Raji (cell line): Measurements from ENCODE around the gene NEBL.

Experiments used
- POLR2A ChIP-seq: IDR thresholded peaks from 2 replicates; pipeline ENCODE4 v1.6.1; 2011; ENCODE audit warnings: low read depth, low read length, control low read depth; ENCODE audit not compliant: insufficient read depth

NEBL gene, protein sequence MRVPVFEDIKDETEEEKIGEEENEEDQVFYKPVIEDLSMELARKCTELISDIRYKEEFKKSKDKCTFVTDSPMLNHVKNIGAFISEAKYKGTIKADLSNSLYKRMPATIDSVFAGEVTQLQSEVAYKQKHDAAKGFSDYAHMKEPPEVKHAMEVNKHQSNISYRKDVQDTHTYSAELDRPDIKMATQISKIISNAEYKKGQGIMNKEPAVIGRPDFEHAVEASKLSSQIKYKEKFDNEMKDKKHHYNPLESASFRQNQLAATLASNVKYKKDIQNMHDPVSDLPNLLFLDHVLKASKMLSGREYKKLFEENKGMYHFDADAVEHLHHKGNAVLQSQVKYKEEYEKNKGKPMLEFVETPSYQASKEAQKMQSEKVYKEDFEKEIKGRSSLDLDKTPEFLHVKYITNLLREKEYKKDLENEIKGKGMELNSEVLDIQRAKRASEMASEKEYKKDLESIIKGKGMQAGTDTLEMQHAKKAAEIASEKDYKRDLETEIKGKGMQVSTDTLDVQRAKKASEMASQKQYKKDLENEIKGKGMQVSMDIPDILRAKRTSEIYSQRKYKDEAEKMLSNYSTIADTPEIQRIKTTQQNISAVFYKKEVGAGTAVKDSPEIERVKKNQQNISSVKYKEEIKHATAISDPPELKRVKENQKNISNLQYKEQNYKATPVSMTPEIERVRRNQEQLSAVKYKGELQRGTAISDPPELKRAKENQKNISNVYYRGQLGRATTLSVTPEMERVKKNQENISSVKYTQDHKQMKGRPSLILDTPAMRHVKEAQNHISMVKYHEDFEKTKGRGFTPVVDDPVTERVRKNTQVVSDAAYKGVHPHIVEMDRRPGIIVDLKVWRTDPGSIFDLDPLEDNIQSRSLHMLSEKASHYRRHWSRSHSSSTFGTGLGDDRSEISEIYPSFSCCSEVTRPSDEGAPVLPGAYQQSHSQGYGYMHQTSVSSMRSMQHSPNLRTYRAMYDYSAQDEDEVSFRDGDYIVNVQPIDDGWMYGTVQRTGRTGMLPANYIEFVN

DNA sequence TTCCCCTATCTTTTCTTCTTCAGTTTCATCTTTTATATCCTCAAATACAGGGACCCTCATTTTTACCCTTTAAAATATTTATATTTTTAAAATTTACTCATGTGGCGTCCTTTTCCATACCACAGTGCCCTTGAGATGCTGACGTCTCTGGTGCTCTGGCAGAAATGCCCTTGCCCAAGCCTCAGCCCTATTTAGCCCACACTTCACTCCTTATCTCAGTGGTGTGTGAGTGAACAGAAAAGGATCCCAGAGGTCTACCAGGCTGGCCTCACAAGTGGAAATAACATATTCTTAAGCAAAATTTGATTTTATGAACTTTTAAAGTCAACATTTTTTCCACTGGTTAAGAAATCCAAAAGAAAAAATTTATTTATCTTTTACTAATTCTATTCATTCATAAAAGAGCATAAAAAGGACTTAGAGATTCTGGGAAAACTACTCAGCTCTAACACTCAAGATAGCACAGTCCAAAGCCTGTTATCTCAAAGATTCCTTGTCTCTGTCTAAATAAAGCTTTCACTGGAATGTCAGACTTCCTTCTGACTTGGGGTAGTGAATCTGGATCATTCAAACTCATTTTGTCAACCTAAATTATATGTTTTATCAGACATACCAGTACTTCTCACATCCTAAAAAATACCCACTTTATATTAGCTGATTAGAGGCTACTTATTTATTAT lies at the start of gene NEBL:
NEBL (minus strand) TSS at position 166 of the 680 bp plus-strand sequence; CDS start at position 60, 106 bp downstream.
- no peak for TF ChIP-seq POLR2A

DNA sequence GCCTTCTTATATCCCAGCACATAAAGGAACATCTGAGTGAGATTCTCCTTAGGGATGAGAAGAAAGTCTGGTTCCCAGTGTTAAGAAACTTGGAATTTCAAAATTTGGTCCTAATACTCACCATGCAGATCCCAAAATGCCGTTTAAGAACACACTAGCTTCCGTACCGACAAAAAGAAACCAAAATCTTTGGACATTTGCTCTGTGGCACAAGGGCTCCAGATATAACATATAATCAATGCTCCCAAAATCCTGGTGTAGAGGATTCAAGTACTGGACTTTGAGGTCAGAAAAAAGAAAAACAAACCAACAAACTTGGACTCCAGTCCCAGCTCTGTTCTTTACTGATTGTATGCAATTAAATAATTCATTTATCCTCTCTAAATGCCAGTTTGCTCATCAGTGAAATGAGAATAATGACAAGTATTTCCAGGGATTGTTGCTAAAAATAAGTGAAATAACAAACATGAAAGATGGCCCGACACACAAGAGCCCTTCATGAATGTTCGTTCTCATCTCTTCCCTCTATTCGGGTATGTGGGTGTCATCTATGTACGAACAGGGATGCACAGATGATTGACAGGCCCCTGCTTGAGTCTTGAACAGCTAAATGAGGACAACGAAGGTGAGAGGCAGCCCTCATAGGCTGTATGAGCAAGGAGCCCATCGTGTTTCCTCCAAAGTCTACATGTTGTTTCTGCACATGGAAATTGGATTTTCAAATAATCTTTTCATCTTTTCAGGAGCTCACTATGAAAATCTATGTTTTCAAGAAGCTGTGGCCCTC lies 48.6 kb upstream of the NEBL start:
- no peak for TF ChIP-seq POLR2A

- no peak for TF ChIP-seq POLR2A
Observed at GRCh38 chr10:20944789-20945502, 47.8 kb upstream of the NEBL start.

DNA sequence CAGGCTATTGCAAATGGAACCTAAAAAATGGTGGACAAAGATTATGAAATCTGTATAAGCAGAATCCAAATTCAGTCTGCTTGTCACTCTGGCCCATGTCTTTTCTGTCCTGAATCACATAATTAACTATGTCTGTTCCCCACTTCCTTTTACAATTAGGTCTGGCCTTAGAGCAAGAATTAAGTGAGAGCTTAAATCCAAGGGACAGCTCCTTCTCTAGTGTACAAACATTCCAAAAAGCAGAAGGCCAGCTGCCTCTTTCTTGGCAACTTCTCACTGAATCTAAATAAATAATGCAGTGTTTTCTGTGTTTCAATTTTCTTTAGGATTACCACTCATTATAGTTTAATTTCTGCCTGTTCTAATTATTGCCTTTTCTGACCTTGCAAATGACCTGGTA lies 39.3 kb upstream of the NEBL start:
- no peak for TF ChIP-seq POLR2A

DNA sequence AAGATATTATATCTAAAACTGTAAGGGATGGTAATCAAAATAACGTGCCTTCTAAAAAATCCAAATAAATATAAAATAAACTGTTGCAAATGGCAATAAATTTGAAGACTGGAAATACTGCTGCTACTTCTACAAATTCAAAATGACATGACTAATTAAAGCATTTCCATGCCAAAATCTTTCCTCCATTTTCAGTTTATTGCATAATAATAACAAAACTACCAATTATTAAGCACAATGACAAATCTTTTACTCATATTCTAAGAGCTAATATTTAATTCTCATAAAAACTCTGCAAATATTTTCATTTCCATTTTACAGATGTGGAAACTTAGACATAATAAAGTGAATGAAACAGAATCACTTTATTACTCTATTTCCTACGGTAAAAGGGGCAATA lies 38.8 kb upstream of the NEBL start:
- TF ChIP-seq POLR2A: no peak

DNA sequence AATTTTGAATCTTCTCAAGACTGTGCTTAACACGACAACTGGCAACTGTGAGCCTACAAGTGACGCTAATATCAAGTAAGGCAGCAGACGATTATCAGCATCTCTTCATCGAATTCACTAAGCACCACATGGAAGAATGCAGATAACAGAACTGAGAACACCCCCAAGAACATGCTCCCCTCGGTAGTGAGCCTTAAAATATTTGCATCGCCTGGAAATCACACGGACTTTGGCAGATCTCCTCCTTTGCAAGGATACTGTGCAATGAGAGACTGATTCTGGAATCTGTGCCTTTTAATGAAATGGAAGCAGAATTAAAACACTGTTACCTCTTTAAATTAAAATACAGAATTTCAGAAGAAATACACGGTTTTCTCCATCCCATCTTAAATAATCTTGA lies 38.2 kb upstream of the NEBL start:
- TF ChIP-seq POLR2A: no peak

DNA sequence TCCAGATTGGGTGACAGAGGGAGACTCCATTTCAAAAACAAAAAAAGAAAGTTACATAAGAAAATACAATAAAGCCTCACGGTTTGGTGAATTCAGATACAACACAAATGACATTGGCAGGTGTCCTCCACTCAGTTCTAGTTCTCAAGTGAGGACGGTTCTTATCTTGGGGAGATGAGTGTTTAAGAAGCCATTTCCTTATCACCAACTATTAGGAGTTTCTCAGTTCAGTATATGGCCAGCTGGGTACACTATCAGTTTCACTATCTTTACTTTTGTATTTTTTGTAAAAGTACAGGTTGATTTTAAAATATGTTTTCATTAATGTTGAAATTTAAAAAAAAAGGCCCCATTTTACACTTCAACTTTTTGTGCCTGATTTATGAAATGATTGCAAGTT lies 36.6 kb upstream of the NEBL start:
- TF ChIP-seq POLR2A: no peak

DNA sequence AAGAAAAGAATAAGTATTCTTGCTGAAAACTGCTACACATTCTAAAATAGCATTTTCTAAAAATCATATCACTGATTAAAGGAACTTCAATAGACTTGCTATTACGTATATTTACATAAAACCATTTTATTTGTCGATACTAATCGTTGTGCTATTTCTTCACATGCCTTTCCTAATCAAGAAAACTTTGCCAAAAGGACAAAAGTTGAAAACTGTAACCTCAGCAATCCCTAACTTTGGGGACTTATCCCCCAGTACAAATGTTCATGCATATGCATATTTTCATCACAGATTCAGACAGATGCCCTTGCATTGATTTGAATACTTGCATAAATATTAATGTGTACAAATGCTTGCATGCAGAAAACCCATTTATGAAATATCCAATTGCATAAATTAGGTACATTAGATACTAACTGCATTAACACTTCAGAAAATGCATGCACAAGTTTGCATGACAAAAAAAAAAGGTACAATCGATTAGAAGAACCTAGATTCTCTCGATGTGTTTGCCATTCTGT lies 35.6 kb upstream of the NEBL start:
- TF ChIP-seq POLR2A: no peak

- no peak for TF ChIP-seq POLR2A
Observed at GRCh38 chr10:20931156-20931795, 34.2 kb upstream of the NEBL start.

DNA sequence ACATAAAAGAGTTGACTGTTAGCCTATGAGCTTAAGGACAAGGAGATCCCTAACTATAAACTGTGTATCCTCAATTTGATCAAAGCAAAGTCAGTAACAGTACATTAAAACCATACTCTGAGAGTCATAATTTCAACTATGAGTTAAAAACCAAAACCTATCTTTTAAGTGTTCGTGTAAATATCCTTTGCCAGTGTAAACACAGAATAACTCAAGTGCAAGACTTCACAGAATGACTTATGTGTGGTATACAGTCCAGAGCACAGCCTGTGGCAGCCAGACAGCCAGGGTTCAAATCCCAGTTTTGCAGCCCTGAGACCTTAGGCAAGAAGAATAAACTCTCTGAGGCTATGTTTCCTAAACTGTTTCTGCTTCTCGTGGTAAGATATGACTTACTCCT lies 30.3 kb upstream of the NEBL start:
- no peak for TF ChIP-seq POLR2A

GRCh38 chr10:20922451-20922850 lies 25.3 kb upstream of the NEBL start:
- no peak for TF ChIP-seq POLR2A

DNA sequence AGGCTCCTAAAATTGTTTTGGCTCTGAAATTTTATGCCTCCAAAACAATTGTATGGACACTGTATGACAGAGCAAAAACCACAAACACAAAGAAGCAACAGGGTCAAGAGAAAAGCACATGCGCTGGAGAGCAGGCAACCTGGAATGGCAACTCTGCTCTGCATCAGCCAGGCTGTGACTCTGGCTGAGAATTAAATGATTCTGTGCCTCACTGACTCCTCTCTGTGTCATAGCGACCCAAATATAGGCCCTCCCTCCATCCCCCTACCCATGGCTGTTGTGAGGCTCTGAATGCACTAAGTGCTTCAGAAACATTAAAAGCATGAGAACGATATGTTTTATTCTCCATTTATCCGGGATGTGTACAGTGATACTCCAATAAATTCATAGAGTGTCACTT lies 24.9 kb upstream of the NEBL start:
- TF ChIP-seq POLR2A: no peak

DNA sequence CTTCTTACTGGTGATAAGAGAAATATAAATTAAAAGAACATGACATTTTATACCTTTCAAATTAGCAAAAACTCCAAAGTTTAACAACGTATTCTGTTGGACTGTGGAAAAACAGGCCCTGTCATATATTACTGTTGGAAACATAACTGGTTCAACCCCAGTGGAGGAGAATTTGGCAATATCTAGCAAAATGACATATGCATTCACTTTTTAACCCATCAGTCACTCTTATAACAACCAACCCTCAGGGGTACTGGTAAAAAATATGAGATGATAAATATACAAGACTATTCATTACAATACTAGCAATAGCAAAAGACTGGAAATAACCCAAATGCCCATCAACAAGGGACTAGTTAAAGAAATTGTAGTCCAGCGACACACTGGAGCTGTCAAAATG lies 22.9 kb upstream of the NEBL start:
- TF ChIP-seq POLR2A: no peak

DNA sequence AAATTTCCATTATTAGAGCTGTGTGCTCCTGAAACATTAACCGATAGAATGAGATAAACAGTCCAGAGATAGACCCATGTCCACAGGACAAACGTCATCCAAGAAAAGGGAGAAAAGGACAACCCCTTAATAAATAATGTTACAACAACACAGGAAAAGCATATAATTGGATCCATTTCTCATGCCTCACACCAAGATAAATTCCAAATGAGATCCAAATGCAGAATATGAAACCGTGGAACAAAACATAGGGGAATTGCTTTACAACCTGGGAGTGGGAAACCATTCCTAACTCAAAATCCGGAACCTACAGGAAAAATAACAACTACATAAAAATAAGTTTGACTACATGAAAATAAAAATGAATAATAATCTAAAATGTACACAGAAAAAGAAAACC lies 22.4 kb upstream of the NEBL start:
- TF ChIP-seq POLR2A: no peak

- no peak for TF ChIP-seq POLR2A
Observed at GRCh38 chr10:20916976-20917375, 19.9 kb upstream of the NEBL start.
